Vagina (tissue), 2 donors: Measurements from ENCODE around the gene FIGN.

Experiments used
- CTCF ChIP-seq, 3 experiments: fragments of 450-650 bp in 2 of 3; fragments of 200-600 bp in 1 of 3; sonication (generic) in 1 of 3; IDR thresholded peaks; one replicate each; pipeline ENCODE4 v1.5.1; 2017 to 2019; ENCODE audit warnings: antibody characterized with exemption in 3 of 3, mild to moderate bottlenecking in 2 of 3, moderate library complexity in 2 of 3
- POLR2A ChIP-seq, 2 donors: fragments of 450-650 bp; IDR thresholded peaks; one replicate each; pipeline ENCODE4 v1.6.1; 2017; ENCODE audit warnings: antibody characterized with exemption in 2 of 2, mild to moderate bottlenecking in 2 of 2, moderate library complexity in 2 of 2

GRCh38 chr2:163626639-163627109 is 109.1 kb downstream of the FIGN start:
- TF ChIP-seq CTCF (IDR thresholded peaks at IDR 0.05) (no peak), POLR2A (IDR thresholded peaks at IDR 0.05) (no peak)
